MG63 (cell line): ENCODE results near the gene SLC25A13. TPM values are rescaled to one million over a fixed set of nuclear protein-coding genes. Genes with fewer than 3 reads are reported as not detected.
"Not testable (repeated sequence)": the region's sequence is repeated elsewhere in the genome, so short reads cannot be mapped to it uniquely, and the experiment has no call there.

Source experiments
- DNase-seq: peaks from one replicate; pipeline ENCODE4 v3.0.0-alpha.2; 2020
- H3K27me3 ChIP-seq: fragments of 250-450 bp; sonication (Bioruptor Pico); 2 replicates; pipeline ENCODE4 v1.5.1; 2020; ENCODE audit warnings: mild to moderate bottlenecking, moderate library complexity
- H3K36me3 ChIP-seq: fragments of 250-450 bp; sonication (Bioruptor Pico); 2 replicates; pipeline ENCODE4 v1.5.1; 2020; ENCODE audit warnings: mild to moderate bottlenecking, moderate library complexity
- H3K4me3 ChIP-seq: fragments of 250-450 bp; sonication (Bioruptor Pico); 2 replicates; pipeline ENCODE4 v1.5.1; 2020; ENCODE audit warnings: mild to moderate bottlenecking, moderate library complexity
- H3K9me3 ChIP-seq: fragments of 250-450 bp; sonication (Bioruptor Pico); 2 replicates; pipeline ENCODE4 v1.5.1; 2020; ENCODE audit warnings: mild to moderate bottlenecking, moderate library complexity
- total RNA-seq: library from RNA; depleted of rRNA; stranded (reverse); fragments of >200 nt; shearing (Covaris generic); gene quantifications from 2 replicates; pipeline ENCODE4 v1.2.3, GENCODE V29; 2014; ENCODE audit warnings: low replicate concordance

SLC25A13 gene
- total RNA-seq, 1 experiment from 2014 or later, result 12.4 TPM

- no peak for DNase-seq
These were observed 142.6 kb downstream of the SLC25A13 start for GRCh38 chr7:96179341-96179740.

GRCh38 chr7:96178581-96178980 is 143.3 kb downstream of the SLC25A13 start:
- DNase-seq, result no peak
- Histone ChIP-seq H3K36me3 (no peaks in the 10 kb centered on the region; the same call in 1 of the 2 replicates), H3K9me3 (no peaks in the 10 kb centered on the region), H3K27me3 (no peaks in the 10 kb centered on the region), H3K4me3 (no peak overlapping the region)

More at GRCh38 chr7:96179341-96179740, 142.6 kb downstream of the SLC25A13 start:
- Histone ChIP-seq H3K9me3 (no peaks in the 10 kb centered on the region), H3K4me3 (no peak overlapping the region), H3K27me3 (no peaks in the 10 kb centered on the region), H3K36me3 (no peaks in the 10 kb centered on the region; the same call in 1 of the 2 replicates)

GRCh38 chr7:96177353-96177752 is 144.5 kb downstream of the SLC25A13 start:
- no peak overlapping the region for H3K4me3 ChIP-seq
- no peaks in the 10 kb centered on the region for H3K9me3 ChIP-seq
- no peaks in the 10 kb centered on the region for H3K27me3 ChIP-seq
- no peak for DNase-seq
- no peaks in the 10 kb centered on the region; the same call in 1 of the 2 replicates for H3K36me3 ChIP-seq

- no peak for DNase-seq
- no peaks in the 10 kb centered on the region for H3K36me3 ChIP-seq
These were observed 147.1 kb downstream of the SLC25A13 start for GRCh38 chr7:96174812-96175211.

GRCh38 chr7:96173781-96174180 is 148.1 kb downstream of the SLC25A13 start:
- Histone ChIP-seq H3K9me3 (no peaks in the 10 kb centered on the region), H3K27me3 (no peaks in the 10 kb centered on the region), H3K4me3 (no peak overlapping the region), H3K36me3 (no peaks in the 10 kb centered on the region)
- no peak for DNase-seq

More at GRCh38 chr7:96174812-96175211, 147.1 kb downstream of the SLC25A13 start:
- Histone ChIP-seq H3K4me3 (no peak overlapping the region), H3K9me3 (no peaks in the 10 kb centered on the region), H3K27me3 (no peaks in the 10 kb centered on the region)

GRCh38 chr7:96169439-96169838 is 152.5 kb downstream of the SLC25A13 start:
- no peak overlapping the region for H3K4me3 ChIP-seq
- DNase-seq, result no peak
- H3K36me3 ChIP-seq, result no peaks in the 10 kb centered on the region; the same call in 1 of the 2 replicates
- H3K27me3 ChIP-seq, result no peaks in the 10 kb centered on the region
- H3K9me3 ChIP-seq, result no peaks in the 10 kb centered on the region

- no peak overlapping the region for H3K4me3 ChIP-seq
These were observed 154.5 kb downstream of the SLC25A13 start for GRCh38 chr7:96167424-96167823.

GRCh38 chr7:96161897-96162296 is 160.0 kb downstream of the SLC25A13 start:
- no peak for DNase-seq
- Histone ChIP-seq H3K9me3 (no peaks in the 10 kb centered on the region), H3K36me3 (peaks cover 2% of the 10 kb centered on the region; the same call in 1 of the 2 replicates), H3K27me3 (no peaks in the 10 kb centered on the region), H3K4me3 (no peak overlapping the region)

More at GRCh38 chr7:96167424-96167823, 154.5 kb downstream of the SLC25A13 start:
- H3K36me3 ChIP-seq, result peaks cover 2% of the 10 kb centered on the region; the same call in 1 of the 2 replicates
- H3K9me3 ChIP-seq, result no peaks in the 10 kb centered on the region
- no peaks in the 10 kb centered on the region for H3K27me3 ChIP-seq
- DNase-seq, result no peak

- Histone ChIP-seq H3K9me3 (no peaks in the 10 kb centered on the region), H3K36me3 (no peaks in the 10 kb centered on the region), H3K4me3 (no peak overlapping the region), H3K27me3 (no peaks in the 10 kb centered on the region)
- no peak for DNase-seq
These were observed 164.0 kb downstream of the SLC25A13 start for GRCh38 chr7:96157856-96158255.

GRCh38 chr7:96154506-96154905 is 167.4 kb downstream of the SLC25A13 start:
- not testable (repeated sequence) for H3K27me3 ChIP-seq, H3K36me3 ChIP-seq, H3K4me3 ChIP-seq, DNase-seq, H3K9me3 ChIP-seq

GRCh38 chr7:96152706-96153105 is 169.2 kb downstream of the SLC25A13 start:
- H3K4me3 ChIP-seq, result no peak overlapping the region
- H3K36me3 ChIP-seq, result no peaks in the 10 kb centered on the region
- DNase-seq, result no peak
- H3K27me3 ChIP-seq, result no peaks in the 10 kb centered on the region
- H3K9me3 ChIP-seq, result no peaks in the 10 kb centered on the region

GRCh38 chr7:96151889-96152288 is 170.0 kb downstream of the SLC25A13 start:
- H3K36me3 ChIP-seq, result no peaks in the 10 kb centered on the region
- no peaks in the 10 kb centered on the region for H3K27me3 ChIP-seq
- no peak for DNase-seq
- H3K9me3 ChIP-seq, result no peaks in the 10 kb centered on the region
- H3K4me3 ChIP-seq, result no peak overlapping the region

- Histone ChIP-seq H3K9me3 (no peaks in the 10 kb centered on the region), H3K36me3 (no peaks in the 10 kb centered on the region)
- DNase-seq, result no peak
These were observed 177.7 kb downstream of the SLC25A13 start for GRCh38 chr7:96144260-96144526.

GRCh38 chr7:96143495-96144259 is 178.2 kb downstream of the SLC25A13 start:
- Histone ChIP-seq H3K27me3 (no peaks in the 10 kb centered on the region), H3K4me3 (no peak overlapping the region), H3K36me3 (no peaks in the 10 kb centered on the region), H3K9me3 (no peaks in the 10 kb centered on the region)
- DNase-seq, result no peak

More at GRCh38 chr7:96144260-96144526, 177.7 kb downstream of the SLC25A13 start:
- Histone ChIP-seq H3K4me3 (no peak overlapping the region), H3K27me3 (no peaks in the 10 kb centered on the region)

- no peaks in the 10 kb centered on the region for H3K27me3 ChIP-seq
- H3K9me3 ChIP-seq, result no peaks in the 10 kb centered on the region
- H3K4me3 ChIP-seq, result no peak overlapping the region
- no peaks in the 10 kb centered on the region for H3K36me3 ChIP-seq
- DNase-seq, result no peak
These were observed 185.2 kb downstream of the SLC25A13 start for GRCh38 chr7:96136600-96137239.

- no peaks in the 10 kb centered on the region for H3K9me3 ChIP-seq
- DNase-seq, result no peak
These were observed 186.7 kb downstream of the SLC25A13 start for GRCh38 chr7:96135241-96135640.

GRCh38 chr7:96131525-96131924 is 190.4 kb downstream of the SLC25A13 start:
- Histone ChIP-seq H3K4me3 (no peak overlapping the region), H3K27me3 (no peaks in the 10 kb centered on the region), H3K9me3 (no peaks in the 10 kb centered on the region), H3K36me3 (no peaks in the 10 kb centered on the region)
- no peak for DNase-seq

More at GRCh38 chr7:96135241-96135640, 186.7 kb downstream of the SLC25A13 start:
- H3K36me3 ChIP-seq, result no peaks in the 10 kb centered on the region
- no peak overlapping the region for H3K4me3 ChIP-seq
- no peaks in the 10 kb centered on the region for H3K27me3 ChIP-seq

GRCh38 chr7:96127746-96128145 is 194.2 kb downstream of the SLC25A13 start:
- no peak for DNase-seq
- H3K36me3 ChIP-seq, result no peaks in the 10 kb centered on the region
- no peak overlapping the region for H3K4me3 ChIP-seq
- no peaks in the 10 kb centered on the region for H3K27me3 ChIP-seq
- no peaks in the 10 kb centered on the region for H3K9me3 ChIP-seq
